Activated T-helper 2 cell treated with anti-CD3 and anti-CD28 coated beads, Interferon-gamma antibody, Interleukin-2, Interleukin-4, amounts not matched to agents 10 μg/mL and 5 μg/mL and 100 μg/mL, durations not matched to agents 14 hours and 24 hours and 36 hours (primary cell): ENCODE results near the gene BORCS5. TPM values are rescaled to one million over a fixed set of nuclear protein-coding genes. Genes with fewer than 3 reads are reported as not detected.
A peak's percentile ranks its signal among the peaks of the same experiment; 100 is the strongest.

ENCODE experiments used
- DNase-seq: peaks from one replicate; pipeline ENCODE4 v3.0.0; 2021; ENCODE audit warnings: low spot score
- H3K27ac Mint-ChIP-seq: one replicate; pipeline ENCODE4 v1.8.0; 2021; ENCODE audit warnings: mixed read lengths
- H3K27me3 Mint-ChIP-seq: one replicate; pipeline ENCODE4 v1.8.0; 2021; ENCODE audit warnings: low read depth, mixed read lengths
- H3K36me3 Mint-ChIP-seq: one replicate; pipeline ENCODE4 v1.8.0; 2021; ENCODE audit warnings: low read depth, mixed read lengths
- H3K4me1 Mint-ChIP-seq: one replicate; pipeline ENCODE4 v1.8.0; 2021; ENCODE audit warnings: low read depth, mixed read lengths
- H3K4me3 Mint-ChIP-seq: one replicate; pipeline ENCODE4 v1.8.0; 2021; ENCODE audit warnings: low read depth, mild to moderate bottlenecking, moderate library complexity, mixed read lengths
- H3K9me3 Mint-ChIP-seq: one replicate; pipeline ENCODE4 v1.8.0; 2021; ENCODE audit warnings: mixed read lengths
- intact Hi-C: fragments of 100-400 bp; cut with micrococcal nuclease; formaldehyde crosslinking; loops from one replicate; pipeline ENCODE4 v1.15.1; 2023
- total RNA-seq: library from RNA; stranded (reverse); gene quantifications from 2 replicates; pipeline ENCODE4 v1.2.3, GENCODE V29; 2022

The BORCS5 gene
- total RNA-seq, 1 donor from 2014 or later: 45.9 TPM

- intact Hi-C loops: loop anchor here (5.0 kb wide), 1 partner anchor 237 kb away; the partner anchor contains the start of gene CDKN1B
- no peak for DNase-seq
- Mint-ChIP-seq H3K4me3 (peak overlapping the region; percentile 54), H3K27me3 (no peaks in the 10 kb centered on the region), H3K27ac (peak overlapping the region; percentile 82), H3K36me3 (peaks cover 81% of the 10 kb centered on the region), H3K9me3 (no peaks in the 10 kb centered on the region), H3K4me1 (peaks cover 72% of the 10 kb centered on the region)
Measured at GRCh38 chr12:12480074-12480473, 123.2 kb downstream of the BORCS5 start.

- Mint-ChIP-seq H3K4me3 (peak overlapping the region; percentile 59), H3K4me1 (peaks cover 66% of the 10 kb centered on the region), H3K36me3 (peaks cover 85% of the 10 kb centered on the region), H3K27me3 (no peaks in the 10 kb centered on the region), H3K9me3 (no peaks in the 10 kb centered on the region), H3K27ac (peak overlapping the region; percentile 97)
- intact Hi-C loops: loop anchor here (2.0 to 5.0 kb wide), 3 partner anchors 31 to 236 kb away; partner anchors contain the start of gene CDKN1B
- no peak for DNase-seq
Measured at GRCh38 chr12:12481631-12482030, 124.8 kb downstream of the BORCS5 start.

- Mint-ChIP-seq H3K27me3 (no peaks in the 10 kb centered on the region), H3K4me3 (peak overlapping the region; percentile 81), H3K27ac (peak overlapping the region; percentile 97), H3K36me3 (peaks cover 84% of the 10 kb centered on the region), H3K4me1 (peaks cover 68% of the 10 kb centered on the region), H3K9me3 (no peaks in the 10 kb centered on the region)
- intact Hi-C loops: loop anchor here (2.0 to 5.0 kb wide), 3 partner anchors 31 to 235 kb away; partner anchors contain the start of gene CDKN1B
- peak; percentile 32 for DNase-seq
Measured at GRCh38 chr12:12482150-12482761, 125.4 kb downstream of the BORCS5 start.

- Mint-ChIP-seq H3K4me1 (peaks cover 69% of the 10 kb centered on the region), H3K27me3 (no peaks in the 10 kb centered on the region), H3K9me3 (no peaks in the 10 kb centered on the region), H3K4me3 (peak overlapping the region; percentile 81), H3K36me3 (peaks cover 84% of the 10 kb centered on the region), H3K27ac (peak overlapping the region; percentile 97)
- intact Hi-C loops: loop anchor here (1.0 to 5.0 kb wide), 4 partner anchors 18 to 234 kb away; partner anchors contain the start of gene CDKN1B
- no peak for DNase-seq
Measured at GRCh38 chr12:12482959-12483358, 126.1 kb downstream of the BORCS5 start.

GRCh38 chr12:12483438-12483837, 126.6 kb downstream of the BORCS5 start:
- intact Hi-C loops: loop anchor here (1.0 to 5.0 kb wide), 4 partner anchors 18 to 234 kb away; partner anchors contain the start of gene CDKN1B
- Mint-ChIP-seq H3K27me3 (no peaks in the 10 kb centered on the region), H3K4me1 (peaks cover 73% of the 10 kb centered on the region), H3K27ac (peak overlapping the region; percentile 75), H3K36me3 (peaks cover 84% of the 10 kb centered on the region), H3K4me3 (peak overlapping the region; percentile 67), H3K9me3 (no peaks in the 10 kb centered on the region)
- no peak for DNase-seq

GRCh38 chr12:12486661-12487240, 129.9 kb downstream of the BORCS5 start:
- DNase-seq: no peak
- Mint-ChIP-seq H3K4me3 (no peak overlapping the region), H3K9me3 (no peaks in the 10 kb centered on the region), H3K36me3 (peaks cover 67% of the 10 kb centered on the region), H3K4me1 (peaks cover 51% of the 10 kb centered on the region), H3K27ac (peak overlapping the region; percentile 80), H3K27me3 (no peaks in the 10 kb centered on the region)
- intact Hi-C loops: loop anchor here (1.0 kb wide), 1 partner anchor 20 kb away; no protein-coding TSS in a partner anchor

GRCh38 chr12:12487490-12487889, 130.6 kb downstream of the BORCS5 start:
- no peak for DNase-seq
- Mint-ChIP-seq H3K27ac (peak overlapping the region; percentile 60), H3K36me3 (peaks cover 62% of the 10 kb centered on the region), H3K27me3 (no peaks in the 10 kb centered on the region), H3K4me3 (no peak overlapping the region), H3K9me3 (no peaks in the 10 kb centered on the region), H3K4me1 (peaks cover 45% of the 10 kb centered on the region)
- intact Hi-C loops: loop anchor here (1.0 kb wide), 1 partner anchor 19 kb away; no protein-coding TSS in a partner anchor

- no peak overlapping the region for H3K4me3 Mint-ChIP-seq
- DNase-seq: no peak
- H3K27ac Mint-ChIP-seq: peak overlapping the region; percentile 60
- H3K9me3 Mint-ChIP-seq: no peaks in the 10 kb centered on the region
- peaks cover 56% of the 10 kb centered on the region for H3K36me3 Mint-ChIP-seq
- peaks cover 40% of the 10 kb centered on the region for H3K4me1 Mint-ChIP-seq
- H3K27me3 Mint-ChIP-seq: no peaks in the 10 kb centered on the region
- intact Hi-C loops: no loop called here
Measured at GRCh38 chr12:12488296-12488695, 131.4 kb downstream of the BORCS5 start.

GRCh38 chr12:12488823-12489550, 132.1 kb downstream of the BORCS5 start:
- Mint-ChIP-seq H3K9me3 (no peaks in the 10 kb centered on the region), H3K4me1 (peaks cover 34% of the 10 kb centered on the region), H3K27me3 (no peaks in the 10 kb centered on the region), H3K4me3 (no peak overlapping the region), H3K27ac (peak overlapping the region; percentile 60), H3K36me3 (peaks cover 49% of the 10 kb centered on the region)
- intact Hi-C loops: no loop called here
- no peak for DNase-seq

GRCh38 chr12:12491606-12492005, 134.7 kb downstream of the BORCS5 start:
- Mint-ChIP-seq H3K27ac (no peak overlapping the region), H3K27me3 (no peaks in the 10 kb centered on the region), H3K9me3 (no peaks in the 10 kb centered on the region), H3K4me1 (peaks cover 37% of the 10 kb centered on the region), H3K4me3 (no peak overlapping the region), H3K36me3 (peaks cover 33% of the 10 kb centered on the region)
- intact Hi-C loops: no loop called here
- DNase-seq: no peak

GRCh38 chr12:12492547-12492946, 135.7 kb downstream of the BORCS5 start:
- no peak overlapping the region for H3K27ac Mint-ChIP-seq
- peaks cover 31% of the 10 kb centered on the region for H3K4me1 Mint-ChIP-seq
- H3K9me3 Mint-ChIP-seq: no peaks in the 10 kb centered on the region
- peaks cover 27% of the 10 kb centered on the region for H3K36me3 Mint-ChIP-seq
- intact Hi-C loops: no loop called here
- H3K27me3 Mint-ChIP-seq: no peaks in the 10 kb centered on the region
- DNase-seq: no peak
- H3K4me3 Mint-ChIP-seq: no peak overlapping the region

- no peak overlapping the region for H3K27ac Mint-ChIP-seq
- H3K4me3 Mint-ChIP-seq: no peak overlapping the region
- H3K9me3 Mint-ChIP-seq: no peaks in the 10 kb centered on the region
- H3K4me1 Mint-ChIP-seq: peaks cover 22% of the 10 kb centered on the region
- DNase-seq: no peak
- H3K36me3 Mint-ChIP-seq: peaks cover 28% of the 10 kb centered on the region
- intact Hi-C loops: no loop called here
- H3K27me3 Mint-ChIP-seq: no peaks in the 10 kb centered on the region
Measured at GRCh38 chr12:12495536-12495935, 138.7 kb downstream of the BORCS5 start.
